GOT3 (cell line): ENCODE results near the gene BEND6.
"Not testable (repeated sequence)": the region's sequence is repeated elsewhere in the genome, so short reads cannot be mapped to it uniquely, and the experiment has no call there.

Source experiments
- DNase-seq: peaks from one replicate; lab custom pipeline; 2025; ENCODE audit warnings: mixed read lengths; lab: John Stamatoyannopoulos, UW

BEND6 gene

DNA sequence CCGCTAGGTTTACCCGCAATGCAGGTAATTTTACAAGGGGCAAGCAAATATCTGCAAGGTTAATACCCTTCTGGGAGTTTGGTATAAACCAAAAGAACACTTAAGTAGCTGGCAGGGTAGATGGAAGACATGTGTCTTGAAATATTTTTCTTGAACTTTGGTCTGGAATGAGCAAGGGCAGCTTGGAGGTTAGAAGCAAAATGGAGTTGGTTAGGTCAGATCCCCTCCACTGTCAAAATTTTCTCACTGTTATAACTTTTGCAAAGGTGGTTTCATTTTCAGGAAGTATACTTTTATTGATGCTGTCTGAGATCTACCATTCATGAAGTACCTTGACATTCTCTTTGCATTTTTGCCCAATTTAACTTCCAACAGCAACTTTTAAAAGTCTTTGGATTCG lies 78.3 kb downstream of the BEND6 start:
- no peak for DNase-seq

DNA sequence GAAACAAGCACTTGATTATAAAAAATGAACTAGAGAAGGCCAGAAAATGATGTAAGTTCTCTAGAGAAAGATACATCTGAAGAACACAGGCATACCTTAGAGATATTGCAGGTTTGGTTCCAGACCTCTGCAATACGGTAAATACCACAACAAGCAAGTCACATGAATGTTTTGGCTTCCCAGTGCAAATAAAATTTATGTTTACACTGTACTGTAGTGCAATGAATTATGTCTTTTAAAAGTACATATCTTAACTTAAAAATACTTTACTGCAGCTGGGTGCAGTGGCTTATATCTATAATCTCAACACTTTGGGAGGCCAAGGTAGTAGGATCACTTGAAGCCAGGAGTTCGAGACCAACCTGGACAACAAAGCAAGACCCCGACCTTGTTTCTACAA lies 80.6 kb downstream of the BEND6 start:
- DNase-seq = no peak

DNA sequence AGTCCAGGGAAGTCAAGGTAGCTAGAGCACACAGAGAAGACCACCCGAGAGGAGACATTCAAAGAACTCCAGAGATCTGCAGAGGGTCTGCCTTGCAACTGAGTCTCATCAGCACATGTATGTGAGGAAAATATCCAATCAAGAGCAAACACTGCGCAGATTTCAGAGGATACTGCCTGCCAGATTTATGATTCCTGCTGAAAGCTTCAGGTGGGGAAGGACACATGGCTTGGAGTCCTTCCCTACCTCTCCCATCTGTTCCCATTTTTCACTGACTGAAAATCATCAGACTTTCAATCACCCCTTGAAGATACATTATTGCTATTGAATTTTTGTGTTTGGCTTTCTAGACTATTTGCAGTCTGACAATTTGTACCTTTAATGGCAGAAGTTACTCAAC lies 84.0 kb downstream of the BEND6 start:
- DNase-seq = no peak

DNA sequence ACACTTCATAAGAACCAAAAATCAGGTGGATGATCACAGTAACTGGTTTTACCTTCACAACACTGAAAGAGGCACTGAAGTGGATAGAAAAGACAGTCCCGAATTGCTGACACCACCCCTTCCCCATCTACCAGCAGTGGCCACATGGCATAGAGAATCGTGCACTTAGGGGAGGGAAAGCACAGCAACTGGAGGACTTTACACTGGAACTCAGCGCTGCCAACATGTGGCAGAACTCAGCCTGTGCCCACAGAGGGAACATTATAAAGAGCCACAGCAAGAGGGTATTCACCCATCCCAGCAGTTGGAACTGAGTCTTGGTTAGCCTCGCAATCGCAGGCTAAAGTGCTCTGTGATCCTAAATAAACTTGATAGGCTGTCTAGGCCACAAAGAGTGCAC lies 85.1 kb downstream of the BEND6 start:
- DNase-seq = no peak

- not testable (repeated sequence) for DNase-seq
These were observed 89.2 kb downstream of the BEND6 start for GRCh38 chr6:57044061-57044460.

DNA sequence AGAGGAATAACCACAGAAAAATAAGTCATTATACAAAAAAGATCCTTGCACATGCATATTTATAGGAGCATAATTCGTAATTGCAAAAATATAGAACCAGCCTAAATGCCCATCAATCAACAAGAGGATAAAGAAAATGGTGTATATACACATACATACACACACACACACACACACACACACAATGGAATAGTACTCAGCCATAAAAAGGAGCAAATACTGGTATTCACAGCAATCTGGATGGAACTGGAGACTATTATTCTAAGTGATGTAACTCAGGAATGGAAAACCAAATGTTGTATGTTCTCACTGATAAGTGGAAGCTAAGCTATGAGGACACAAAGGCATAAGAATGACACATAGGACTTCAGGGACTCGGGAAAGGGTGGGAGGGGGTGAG lies 89.7 kb downstream of the BEND6 start:
- no peak for DNase-seq

GRCh38 chr6:57046332-57047256 lies 91.7 kb downstream of the BEND6 start, which contains the start of gene KIAA1586:
TSS of gene KIAA1586 (plus strand) at chr6:57046693. CDS start at chr6:57046756, 63 bp downstream.
- peak; percentile 67 for DNase-seq

- DNase-seq = not testable (repeated sequence)
These were observed 92.3 kb downstream of the BEND6 start for GRCh38 chr6:57047257-57047585.

DNA sequence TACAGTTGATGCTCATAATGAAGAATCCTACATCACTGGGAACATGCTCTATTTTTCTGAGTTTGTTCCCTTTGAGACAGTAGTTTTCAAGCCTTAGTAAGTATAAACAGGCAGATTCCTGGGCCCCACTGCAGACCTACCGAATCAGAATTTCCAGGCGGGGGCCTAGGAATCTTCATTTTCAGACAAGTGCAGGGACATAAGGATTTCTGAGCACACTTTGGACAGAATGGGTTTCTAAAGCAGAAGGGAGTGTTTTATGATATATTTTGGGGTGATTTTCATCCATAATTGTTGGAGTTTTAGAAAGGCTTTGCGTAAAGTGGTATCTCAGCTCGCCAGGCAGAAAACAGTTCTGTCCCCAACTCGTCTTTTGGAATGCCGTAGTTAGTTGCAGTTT lies 93.0 kb downstream of the BEND6 start:
- DNase-seq = not testable (repeated sequence)

DNA sequence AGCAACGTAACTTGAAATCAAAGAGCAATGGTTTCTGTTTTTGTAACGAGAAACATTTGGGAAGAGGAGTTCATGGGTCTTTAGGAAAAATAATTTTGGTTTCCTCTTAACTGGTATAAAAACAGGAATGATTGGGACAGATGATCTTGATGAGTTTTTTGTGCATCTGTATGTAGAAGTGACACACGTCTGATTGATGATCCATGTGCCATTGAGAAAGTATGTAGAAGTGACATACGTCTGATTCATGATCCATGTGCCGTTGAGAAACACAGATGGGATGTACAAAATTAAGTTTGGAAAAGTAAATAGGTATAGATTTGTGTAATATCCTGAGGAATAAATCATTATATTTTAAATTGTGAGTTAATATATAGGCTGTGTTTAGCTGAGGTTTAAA lies 93.7 kb downstream of the BEND6 start:
- DNase-seq = no peak

DNA sequence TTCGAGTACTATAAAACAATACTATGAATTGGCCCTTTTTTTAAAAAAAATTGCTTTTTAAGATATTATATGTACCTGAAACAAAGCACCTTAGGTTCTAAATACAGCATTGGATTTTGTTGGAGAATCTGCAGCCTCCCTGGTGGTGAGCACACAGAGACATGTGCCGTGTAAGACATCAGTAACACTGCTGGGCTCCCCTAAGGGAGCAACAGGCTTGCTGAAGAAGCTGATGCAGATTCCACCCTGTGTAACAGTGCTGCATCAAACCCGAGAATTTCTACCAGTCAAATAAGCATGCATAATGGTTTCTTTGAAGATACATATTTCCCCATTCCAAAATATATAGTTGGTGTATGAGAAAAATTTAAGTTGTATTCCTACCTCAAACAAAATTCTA lies 108.9 kb downstream of the BEND6 start:
- DNase-seq = no peak

- DNase-seq = no peak
These were observed 109.9 kb downstream of the BEND6 start for GRCh38 chr6:57064809-57065208.

DNA sequence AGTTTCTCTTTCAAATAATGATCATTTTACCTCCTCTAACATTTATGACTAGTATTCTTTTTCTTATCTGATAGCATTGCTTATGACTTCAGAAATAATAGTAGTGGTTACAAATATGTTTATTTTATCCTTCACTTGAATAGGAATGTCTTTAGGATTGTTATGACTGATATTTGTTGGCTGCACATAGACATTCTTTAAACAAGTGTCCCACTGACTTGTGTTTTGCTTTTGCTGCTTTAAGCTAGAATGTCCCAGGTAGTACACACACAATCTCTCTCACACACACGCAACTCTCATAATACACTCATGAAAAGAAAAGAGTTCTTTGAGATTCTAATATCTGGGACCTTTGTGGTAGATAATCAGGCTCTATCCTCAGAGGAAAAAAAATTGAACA lies 113.2 kb downstream of the BEND6 start:
- DNase-seq = no peak

DNA sequence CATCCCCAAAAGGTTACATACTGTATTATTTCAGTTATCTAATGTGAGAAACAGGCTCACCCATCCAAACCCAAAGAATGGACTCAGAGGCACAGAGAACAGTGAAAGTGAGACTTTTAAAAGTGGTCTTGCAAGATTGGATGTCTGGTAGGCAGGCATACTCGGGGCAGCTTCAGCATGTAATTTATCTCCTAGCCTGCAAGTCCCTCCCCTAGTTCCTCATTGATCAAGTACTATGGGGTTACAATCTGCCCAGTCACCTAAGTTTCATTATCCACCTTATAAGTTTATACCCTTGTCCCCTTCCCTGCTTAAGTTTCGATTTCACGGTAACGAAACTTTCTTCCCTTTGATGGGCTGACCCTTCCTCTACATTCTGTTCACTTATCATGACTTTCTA lies 114.3 kb downstream of the BEND6 start:
- DNase-seq = no peak

DNA sequence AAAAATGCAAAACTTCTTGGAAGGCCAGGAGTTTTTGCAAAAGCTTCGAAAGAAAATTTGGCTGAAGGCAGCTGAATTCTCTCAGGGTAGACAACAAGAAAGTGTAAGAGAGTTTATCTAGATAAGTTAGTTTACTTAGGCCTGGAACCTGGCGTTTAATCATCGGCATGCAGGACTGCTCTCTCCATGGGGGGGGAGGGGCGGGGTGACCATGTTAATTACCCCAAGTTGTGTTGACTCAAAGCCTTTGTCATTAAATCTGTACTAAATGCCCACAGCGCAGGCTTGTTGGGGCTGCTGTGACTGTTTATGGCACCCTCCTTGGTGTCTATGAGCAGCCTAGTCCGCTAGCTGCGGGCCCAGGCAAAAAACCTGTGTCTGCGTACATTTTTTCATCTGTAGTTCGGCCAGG lies 115.0 kb downstream of the BEND6 start:
- DNase-seq = no peak

GRCh38 chr6:57072108-57072507 lies 117.2 kb downstream of the BEND6 start:
- no peak for DNase-seq

- no peak for DNase-seq
These were observed 119.5 kb downstream of the BEND6 start for GRCh38 chr6:57074383-57074782.

DNA sequence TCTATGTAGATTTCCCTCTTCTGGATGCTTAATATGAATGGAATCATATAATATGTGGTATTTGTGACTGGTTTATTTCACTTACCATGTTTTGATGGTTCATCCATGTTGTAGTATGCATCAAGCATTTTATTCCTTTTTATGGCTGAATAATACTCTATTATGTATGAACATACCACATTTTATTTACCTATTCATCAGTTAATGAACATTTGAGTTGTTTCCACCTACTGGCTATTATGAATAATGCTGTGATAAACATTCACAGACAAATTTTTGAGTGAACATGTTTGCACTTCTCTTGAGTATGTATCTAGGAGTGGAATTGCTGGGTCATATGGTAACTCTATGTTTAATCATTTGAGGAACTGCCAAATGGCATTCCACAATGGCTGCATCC lies 120.2 kb downstream of the BEND6 start:
- no peak for DNase-seq
